HG03575 (cell line): ENCODE data around the gene RNF31.

Experiments
- ATAC-seq: cut with Tn5 transposase; IDR thresholded peaks from one replicate; pipeline ENCODE4 v1.9.1; 2021; ENCODE audit not compliant: unreplicated experiment, insufficient number of reproducible peaks, low FRiP score; ENCODE audit errors: extremely low read depth

RNF31 gene

GRCh38 chr14:24177891-24178290 lies 30.6 kb downstream of the RNF31 start:
- ATAC-seq, result no peak

GRCh38 chr14:24178399-24179178 lies 31.3 kb downstream of the RNF31 start:
- no peak for ATAC-seq

GRCh38 chr14:24179294-24179960 lies 32.1 kb downstream of the RNF31 start:
- ATAC-seq, result no peak

- no peak for ATAC-seq
Observed at GRCh38 chr14:24179961-24180796, 32.9 kb downstream of the RNF31 start.

DNA sequence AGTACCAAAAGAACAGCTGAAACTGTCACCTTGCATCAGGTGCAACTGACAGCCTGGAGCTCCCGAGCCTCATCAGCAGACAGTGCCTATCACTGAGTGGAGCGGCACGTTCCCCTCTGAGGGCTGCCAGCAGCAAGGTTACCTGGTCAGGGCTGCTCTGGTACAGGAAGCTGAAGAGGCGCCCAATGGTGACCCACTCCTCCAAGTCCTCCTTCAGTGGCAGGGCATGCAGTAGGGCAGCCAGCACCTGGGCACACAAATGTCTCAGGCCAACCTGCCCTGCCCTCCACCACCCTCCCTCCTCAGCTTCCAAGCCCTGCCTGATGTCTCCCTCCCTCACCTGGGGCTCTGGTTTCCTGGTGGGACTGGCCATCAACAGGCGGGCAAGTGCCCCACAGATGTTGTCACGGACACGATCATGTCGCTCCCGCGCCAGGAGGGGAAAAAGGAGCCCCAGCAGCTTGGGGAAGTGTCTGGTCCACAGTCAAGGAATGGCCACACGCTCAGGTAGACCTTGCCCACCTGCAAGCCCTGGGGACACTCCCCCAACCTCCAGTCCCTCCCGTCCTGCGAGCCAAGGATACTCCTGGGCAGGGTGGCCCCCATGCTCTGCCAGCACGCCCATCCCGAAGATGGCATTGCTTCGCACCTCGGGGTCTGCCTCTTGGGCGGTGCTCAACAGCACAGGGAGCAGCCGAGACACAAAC lies 34.2 kb downstream of the RNF31 start:
- no peak for ATAC-seq

DNA sequence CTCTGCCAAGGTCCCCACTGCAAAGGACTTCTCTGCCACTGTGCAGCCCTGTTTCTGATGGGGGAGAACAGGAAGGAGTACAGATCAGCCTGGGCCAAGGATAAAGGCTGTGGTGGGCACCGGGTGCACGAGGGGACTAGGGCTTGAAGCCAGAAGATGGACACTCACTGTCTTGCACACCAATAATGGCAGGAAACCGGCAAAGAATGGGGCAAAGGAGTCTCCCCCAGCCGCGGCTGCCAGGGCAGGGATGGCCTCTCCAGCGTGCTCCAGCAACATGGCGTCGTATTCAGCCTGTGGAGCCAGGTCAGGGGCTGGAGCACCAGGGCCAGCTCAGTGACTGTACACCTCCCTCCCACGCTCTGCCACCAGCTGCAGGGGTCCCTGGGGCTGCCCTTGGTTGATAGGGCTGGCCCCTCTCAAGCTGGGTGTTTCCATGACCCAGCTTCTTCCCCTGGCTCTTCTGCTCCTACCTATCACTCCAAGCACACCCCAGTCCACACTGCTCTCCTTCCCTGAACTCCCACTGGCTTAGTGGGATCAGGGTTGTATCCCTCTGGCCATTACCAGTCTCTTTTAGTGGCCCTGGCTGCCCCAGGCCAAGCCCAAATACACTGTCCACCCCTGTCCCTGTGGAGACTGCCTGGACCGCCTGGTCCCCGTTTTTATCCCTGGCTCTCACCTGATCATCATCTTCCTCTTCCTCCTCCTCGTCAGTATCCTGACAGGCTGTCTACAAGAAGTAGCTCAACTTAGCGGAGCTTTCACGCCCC lies 35.0 kb downstream of the RNF31 start:
- no peak for ATAC-seq

- ATAC-seq, result no peak
Observed at GRCh38 chr14:24183014-24183481, 35.8 kb downstream of the RNF31 start.

GRCh38 chr14:24184104-24184970 lies 37.0 kb downstream of the RNF31 start:
- no peak for ATAC-seq

DNA sequence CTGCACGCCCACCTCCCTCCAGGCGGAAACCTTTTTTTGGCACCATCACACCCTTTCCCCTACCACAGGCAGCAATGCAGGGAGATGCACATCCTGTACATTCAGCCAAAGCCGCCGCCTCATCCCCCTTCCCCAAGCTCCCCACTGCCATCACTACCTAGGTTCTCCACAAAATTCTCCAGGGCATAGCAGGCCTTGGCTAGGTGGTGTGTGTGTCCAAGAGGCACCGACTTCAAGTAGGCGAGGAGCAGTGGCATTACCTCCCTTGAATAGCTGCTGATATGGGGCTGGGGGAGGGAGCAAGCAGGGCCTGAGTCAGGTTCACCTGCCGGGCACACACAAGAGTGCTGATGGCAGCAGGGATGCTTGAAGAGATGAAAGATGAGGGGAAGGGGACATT lies 37.7 kb downstream of the RNF31 start:
- ATAC-seq, result no peak

DNA sequence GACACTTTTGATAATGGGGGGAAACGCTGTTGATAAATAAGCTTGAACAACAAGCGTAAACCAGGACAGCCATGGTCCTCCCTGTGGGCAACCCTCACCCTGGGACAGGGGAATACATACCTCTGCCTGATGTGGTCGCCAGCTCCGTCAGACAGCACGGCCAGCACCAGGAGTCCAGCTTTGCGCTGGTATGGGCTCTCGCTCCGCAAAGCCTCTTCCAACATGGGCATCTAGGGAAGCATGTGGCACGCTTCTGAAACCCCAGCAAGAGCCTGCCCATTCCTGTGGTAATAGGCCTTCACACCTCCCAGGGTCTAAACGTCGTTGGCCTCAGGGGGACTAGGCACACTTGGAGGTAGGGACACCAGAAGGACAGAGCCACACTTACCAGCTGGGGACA lies 38.4 kb downstream of the RNF31 start:
- no peak for ATAC-seq

- no peak for ATAC-seq
Observed at GRCh38 chr14:24186831-24187538, 39.7 kb downstream of the RNF31 start.

- ATAC-seq, result no peak
Observed at GRCh38 chr14:24187539-24187915, 40.2 kb downstream of the RNF31 start.

DNA sequence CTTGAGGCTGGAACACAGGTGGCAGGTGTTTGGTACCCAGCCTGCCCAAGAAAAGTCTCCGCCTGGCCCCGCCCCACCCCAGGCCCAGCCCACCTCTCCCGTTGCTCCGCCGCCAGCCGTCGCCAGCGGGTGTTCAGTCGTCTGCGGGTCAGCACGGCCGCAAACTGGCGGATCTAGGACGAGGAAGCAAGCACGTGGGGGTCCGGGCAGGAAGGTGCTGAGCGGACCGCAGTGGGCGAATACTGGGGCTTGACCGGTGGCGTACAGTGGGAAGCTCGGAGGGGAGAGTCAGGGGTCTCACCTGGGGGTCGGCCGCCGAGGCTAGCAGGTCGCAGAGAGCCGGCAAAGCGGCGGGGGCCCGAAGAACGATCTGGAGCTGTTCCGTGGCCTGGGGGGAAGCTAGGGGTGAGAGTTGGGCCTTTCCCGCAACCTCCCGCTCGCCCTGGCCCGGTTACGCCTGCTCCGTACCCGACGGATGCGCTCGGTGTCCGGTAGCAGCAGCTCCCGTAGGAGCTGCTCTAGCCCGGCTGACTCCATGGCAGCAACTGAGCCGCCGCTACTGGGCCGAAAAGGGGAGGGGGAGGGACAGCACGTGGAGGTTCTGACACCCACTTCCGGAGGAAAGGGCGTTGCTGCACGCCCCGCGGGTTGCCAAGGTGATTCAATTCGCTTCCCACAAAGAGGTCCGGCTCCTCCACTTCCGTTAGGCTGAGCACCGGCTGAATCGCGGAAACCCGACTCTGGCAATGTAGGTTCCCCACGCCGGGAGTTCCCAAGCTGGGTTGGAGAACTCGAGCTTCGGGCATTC lies 41.2 kb downstream of the RNF31 start, which contains the start of gene IPO4:
Gene IPO4, minus strand, starts transcription at position 566 of the 808 bp plus-strand sequence. Its CDS starts 29 bp downstream, at position 537.
- ATAC-seq, result peak; percentile 62

- no peak for ATAC-seq
Observed at GRCh38 chr14:24189059-24189375, 41.7 kb downstream of the RNF31 start.

DNA sequence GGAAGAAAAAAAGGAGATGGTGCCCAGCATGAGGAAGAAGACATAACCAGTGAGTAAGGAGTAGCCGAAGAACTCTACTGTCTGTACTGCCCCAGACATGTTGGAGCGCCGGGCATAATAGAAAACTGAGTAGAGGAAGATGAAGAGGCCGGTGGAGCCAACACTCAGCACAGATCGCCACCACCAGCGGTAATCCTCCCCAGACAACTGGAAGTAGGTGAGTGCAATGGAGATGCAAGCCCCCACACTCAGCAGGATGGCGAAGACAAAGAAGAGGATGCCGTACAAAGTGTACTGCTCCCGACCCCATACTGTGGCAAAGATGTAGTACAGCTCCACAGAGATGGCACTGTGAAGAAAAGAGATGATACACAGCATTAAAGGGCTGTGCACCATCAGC lies 42.2 kb downstream of the RNF31 start:
- ATAC-seq, result no peak

DNA sequence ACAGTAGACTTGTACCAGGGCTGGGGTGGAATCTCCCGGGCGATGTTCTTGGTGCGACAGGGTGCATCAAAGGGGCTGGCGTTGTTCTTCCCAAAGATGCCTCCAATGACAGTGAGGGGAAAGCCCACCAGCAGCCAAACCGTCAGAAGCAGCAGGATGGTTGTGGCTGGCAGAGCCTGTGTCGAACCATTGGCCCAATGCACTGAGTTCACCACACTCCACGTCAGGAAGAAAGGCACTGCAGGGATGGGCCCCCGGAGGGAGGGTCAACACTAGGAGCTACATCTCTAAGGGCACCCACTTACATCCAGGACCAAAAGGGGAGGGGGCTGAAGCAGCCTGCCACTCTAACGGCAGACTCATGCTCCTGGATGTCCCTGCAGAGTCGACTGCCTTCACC lies 43.1 kb downstream of the RNF31 start:
- no peak for ATAC-seq
